ENCODE results near the gene DCAF10.

- no peak for TF ChIP-seq CTCF (IDR thresholded peaks at IDR 0.05)
- no peak for TF ChIP-seq EZH2 (IDR thresholded peaks at IDR 0.05; ENCODE audit: borderline replicate concordance, insufficient read depth, low read depth, low read length, poor library complexity, severe bottlenecking)
Observed at GRCh38 chr9:37852222-37852621, 51.6 kb downstream of the DCAF10 start.

Measured in B cell (primary cell).